CD4-positive, alpha-beta T cell treated with Interleukin-17A for 1 hour (primary cell): Measurements from ENCODE around the gene EPYC.
A peak's percentile ranks its signal among the peaks of the same experiment; 100 is the strongest.
"Not testable (repeated sequence)": the region's sequence is repeated elsewhere in the genome, so short reads cannot be mapped to it uniquely, and the experiment has no call there.

Source experiments
- DNase-seq: peaks from one replicate; pipeline ENCODE4 v3.0.0-alpha.2; 2020

The EPYC gene

DNA sequence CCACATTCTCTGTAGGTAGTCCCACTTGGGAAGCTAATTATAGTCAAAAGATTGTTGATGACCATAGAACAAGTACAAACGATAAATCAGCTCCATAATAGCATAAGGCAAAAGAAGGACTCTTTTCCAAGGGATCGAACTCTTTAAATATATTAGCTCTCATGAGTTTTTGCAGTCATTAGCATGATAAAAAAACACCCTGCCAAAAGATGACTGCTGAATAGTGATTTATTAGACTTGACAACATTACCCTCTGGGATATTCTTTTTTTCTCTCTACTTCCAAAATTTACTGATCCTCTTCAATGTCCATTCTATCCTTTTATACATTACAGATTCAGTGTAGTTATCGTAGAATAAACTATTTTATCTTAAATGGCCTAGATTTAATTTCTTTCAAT, 14.2 kb downstream of the EPYC start:
- DNase-seq: no peak

DNA sequence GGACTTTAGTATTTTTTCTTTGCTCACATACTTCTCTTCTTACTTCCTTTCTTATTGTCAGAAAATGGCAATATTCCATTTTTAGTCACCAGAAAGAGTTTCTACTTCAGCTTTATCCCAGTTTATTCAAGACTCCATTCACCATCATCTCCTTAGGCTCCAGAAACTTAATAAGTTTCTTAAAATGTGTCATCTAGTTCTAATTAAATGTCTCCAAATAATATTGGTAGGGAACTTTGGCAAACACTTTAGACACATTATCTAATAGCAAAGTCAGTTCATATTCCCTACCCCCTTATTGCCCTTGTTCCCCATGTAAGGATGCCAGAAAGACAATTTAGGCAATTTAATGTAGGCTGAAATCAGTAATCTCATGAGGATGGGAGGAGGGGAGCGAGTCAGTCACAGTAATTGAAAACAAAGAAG, 15.1 kb downstream of the EPYC start:
- DNase-seq: no peak

DNA sequence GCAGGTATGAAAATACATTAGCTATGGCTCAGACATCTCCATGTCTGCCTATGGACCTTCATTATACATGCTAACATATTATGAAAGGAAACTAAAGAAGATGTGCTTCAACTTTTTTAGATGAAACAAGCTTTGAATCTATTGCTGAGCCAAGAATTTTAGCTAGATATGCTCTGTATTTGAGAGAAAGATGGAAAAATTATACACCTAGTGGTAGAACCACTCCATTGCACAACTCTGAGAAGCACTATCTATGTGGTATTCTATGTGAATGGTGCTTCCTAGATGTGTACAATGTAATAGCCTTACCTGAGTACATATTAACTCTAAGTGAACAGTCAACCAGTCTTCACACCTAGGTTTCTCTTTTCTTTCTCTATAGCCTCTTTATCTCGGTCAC, 17.3 kb downstream of the EPYC start:
- DNase-seq: no peak

DNA sequence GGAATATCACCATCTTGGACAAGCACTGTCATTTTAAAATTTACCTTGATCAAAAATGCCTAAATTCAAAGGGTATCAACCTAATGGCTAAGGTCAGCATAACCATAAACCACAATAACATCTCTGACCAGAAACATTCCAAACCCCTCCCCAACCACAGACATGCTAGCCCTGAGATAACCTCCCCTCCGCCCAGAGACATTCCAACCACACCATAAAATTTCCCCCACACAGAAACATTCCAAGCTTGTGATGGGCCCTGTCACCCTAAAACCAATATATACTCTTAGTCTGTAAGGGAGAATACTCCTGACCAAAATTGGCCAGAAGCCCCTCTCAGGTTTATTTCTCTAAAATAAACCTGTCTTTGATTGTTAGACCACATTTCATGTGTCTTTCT, 17.7 kb downstream of the EPYC start:
- no peak for DNase-seq

DNA sequence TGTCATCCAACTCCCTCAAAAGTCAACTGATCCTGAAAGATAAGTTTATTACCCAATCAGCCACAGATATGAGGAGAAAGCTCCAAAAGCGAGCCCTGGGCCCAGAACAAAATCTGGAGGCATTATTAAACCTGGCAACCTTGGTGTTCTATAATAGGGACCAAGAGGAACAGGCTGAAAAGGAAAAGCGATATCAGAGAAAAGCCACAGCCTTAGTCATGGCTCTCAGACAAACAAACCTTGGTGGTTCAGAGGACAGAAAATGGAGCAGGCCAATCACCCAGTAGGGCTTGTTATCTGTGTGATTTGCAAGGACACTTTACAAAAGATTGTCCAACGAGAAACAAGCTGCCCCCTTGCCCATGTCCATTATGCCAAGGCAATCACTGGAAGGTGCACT, 19.4 kb downstream of the EPYC start:
- not testable (repeated sequence) for DNase-seq

DNA sequence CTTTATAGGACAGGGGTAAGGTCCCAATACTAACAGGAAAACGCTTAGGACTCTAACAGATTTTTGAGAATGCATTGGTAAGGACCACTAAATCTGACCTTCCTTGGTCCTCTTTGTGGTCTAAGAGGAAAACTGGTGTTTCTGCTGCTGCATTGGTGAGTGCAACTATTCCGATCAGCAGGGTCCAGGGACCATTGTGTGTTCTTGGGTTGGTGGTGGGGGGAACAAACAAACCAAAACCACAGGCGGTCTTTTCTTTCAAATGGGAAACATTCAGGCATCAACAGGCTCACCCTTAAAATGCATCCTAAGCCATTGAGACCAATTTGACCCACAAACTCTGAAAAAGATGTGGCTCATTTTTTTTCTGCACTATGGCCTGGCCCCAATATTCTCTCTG, 20.7 kb downstream of the EPYC start:
- DNase-seq: no peak

DNA sequence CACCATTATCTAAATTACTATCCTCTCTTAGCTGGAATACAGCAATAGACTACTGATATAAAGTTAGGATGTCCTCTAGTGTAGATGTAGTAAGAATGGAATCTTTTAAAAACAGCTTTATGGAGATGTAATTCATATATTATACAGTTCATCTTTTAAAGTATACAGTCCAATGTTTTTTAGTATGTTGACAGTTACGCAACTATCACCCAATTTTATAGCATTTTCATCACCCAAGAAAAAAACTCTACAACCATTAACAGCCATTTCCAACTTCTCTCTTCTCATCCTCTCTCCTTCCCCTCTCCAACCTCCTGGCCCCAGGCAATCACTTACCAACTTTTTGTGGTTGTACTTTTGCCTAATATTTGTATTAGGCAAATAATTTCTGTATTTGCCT, 22.6 kb downstream of the EPYC start:
- no peak for DNase-seq

DNA sequence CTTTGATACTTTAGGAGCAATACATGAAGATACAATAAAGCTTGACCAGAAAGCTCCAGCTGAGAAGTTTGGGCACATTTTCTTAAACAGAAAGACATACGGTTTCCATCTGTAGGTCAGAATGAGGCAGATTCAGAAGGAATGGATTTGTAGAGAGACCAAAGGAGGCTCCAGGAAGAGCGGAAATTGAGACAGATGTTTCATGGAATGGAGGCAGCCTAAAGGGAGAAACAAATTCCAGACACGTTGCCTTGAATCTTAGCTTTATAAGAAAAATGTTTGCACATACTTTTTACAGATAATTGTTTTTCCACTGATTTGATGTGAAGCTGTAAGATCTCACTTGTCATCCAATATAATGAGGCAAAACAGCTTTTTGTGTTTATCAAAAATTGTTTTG, 24.8 kb downstream of the EPYC start:
- no peak for DNase-seq

DNA sequence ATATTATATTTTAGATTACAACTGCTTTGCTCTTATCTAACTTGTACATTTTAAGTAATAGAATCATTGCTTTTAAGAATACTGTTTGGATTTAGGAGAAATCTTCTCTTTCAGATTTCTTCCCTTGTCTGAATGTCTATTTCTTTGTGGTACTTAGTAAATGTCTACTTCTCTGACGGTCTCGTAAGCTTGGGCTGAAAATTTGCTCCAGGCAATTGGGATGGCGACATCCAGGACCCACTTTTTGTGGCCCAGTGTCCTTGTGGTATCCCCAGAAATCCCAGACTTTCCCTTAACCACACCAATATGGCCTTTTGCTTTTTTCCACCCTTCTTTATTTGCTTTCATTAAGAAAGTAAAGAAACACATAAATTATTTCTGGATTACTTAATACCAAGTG, 25.8 kb downstream of the EPYC start:
- no peak for DNase-seq

DNA sequence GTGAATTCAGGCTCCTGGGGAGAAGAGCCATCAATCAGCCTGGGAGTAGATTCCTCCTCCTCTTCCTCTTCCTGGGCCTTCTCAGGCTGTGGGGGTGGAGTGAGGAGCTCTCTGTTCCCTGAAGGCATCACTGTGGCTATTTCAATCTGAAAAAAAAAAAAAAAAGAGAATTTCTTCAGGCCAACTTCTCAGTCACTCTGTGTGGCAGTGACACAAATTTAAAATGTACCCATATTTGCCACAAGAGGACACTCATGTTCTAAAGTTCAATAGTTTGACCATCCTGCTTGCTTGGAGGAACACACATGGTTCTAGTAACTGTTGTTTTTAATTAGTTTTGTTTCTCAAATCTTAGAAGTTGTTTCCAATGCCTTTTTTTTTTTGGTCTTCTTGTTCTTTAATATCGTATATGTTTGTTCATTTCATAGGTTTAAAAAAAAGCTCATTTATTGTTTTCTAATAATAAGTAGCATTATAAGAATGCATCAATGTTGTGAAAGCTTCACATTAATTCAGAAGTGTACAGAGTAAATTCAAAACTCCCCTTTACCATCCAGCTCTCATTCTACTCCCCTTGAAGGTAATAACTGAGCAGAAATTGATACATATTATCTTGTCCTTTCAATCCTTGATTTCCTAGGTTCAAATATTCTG, 26.5 kb downstream of the EPYC start:
- peak; percentile 14 for DNase-seq

DNA sequence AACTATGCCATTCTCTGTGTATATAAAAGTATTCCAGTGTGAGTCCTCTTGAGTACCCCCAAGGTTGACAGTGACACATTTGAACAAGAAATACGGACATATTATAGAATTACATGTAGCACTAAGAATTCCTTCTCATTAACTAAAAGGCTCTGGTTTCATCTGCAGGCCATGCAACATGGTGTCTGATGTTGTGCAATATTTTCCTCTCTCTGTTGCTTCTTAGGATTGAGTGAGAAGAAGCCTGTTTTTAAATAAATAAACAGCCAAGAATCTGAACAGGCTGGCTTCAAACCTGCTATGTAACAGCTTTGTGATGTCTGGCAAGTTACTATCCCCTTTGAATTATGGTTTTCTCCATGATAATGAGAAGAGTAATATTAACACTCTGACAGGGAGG, 27.5 kb downstream of the EPYC start:
- no peak for DNase-seq

DNA sequence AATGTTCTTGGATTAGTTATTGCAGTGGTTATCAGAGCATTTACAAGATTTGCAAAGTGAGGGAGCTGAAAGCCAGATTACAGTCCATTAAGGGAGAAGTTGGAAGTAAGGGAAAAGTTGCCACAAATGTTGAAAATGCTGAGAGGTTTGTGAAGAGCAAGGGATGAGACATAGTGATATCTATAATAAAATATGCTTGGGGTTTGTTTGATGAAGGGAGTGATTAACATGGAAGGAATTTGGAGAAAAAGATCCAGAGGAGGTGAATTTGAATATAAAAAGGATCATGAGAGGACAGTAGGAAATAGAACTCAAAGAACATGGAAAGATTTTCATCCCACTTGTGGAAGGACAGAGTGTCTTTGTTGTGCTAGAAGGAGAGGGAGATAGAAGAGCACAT, 30.5 kb downstream of the EPYC start:
- DNase-seq: no peak

DNA sequence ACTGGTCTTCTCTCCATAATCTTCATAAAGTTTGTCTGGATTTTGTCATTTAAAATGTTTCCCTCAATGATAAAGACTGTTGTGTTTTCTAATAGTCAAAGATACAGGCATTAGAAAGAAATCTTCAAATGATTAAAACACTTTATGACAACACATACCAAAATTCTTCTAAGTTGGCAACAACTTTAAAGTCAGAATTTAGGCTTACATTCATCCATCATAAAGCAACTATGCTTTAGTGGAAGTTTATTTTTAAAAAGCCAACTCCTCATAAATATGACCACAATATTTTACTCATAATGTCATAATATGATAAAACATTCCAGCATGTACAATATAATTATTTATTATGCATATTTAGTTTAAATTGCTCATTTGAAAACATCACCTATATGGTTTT, 32.5 kb downstream of the EPYC start:
- no peak for DNase-seq

DNA sequence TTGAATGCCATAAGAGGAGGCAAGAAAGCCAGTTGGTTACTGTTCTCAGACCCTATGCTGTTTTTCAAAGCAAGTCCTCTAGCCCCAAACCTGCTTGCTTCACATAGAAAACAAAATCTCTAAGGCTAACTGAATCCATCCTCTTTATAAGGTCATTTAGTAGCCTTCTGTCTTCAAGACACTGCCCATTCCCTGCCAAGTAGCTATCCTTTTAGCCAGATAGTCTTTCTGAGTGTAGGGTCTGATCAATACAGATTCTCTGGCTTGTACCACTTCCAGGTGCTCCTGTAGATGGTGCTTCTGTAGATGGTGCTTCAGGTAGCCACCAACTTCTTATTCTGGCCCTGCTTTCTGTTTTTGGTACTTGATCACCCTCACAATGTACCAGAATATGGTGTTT, 33.9 kb downstream of the EPYC start:
- DNase-seq: no peak

DNA sequence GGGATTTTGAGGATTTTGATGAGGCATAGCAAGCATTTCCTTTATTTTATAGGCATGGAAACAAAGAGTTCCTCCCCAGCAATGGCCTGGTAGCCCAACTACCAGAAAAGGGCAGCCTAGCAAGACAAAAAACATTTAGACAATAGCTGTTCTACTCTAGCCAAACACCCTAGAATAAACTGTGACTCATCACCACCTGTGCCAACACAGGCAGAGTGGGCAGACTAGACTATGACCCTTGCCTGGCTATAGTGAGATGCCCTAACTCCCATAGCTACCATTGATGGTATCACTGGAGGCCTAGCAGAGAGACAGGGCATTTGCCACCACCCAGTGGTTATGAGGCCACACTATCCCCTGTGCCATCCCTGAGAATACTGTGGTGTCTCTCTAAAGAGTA, 34.3 kb downstream of the EPYC start:
- no peak for DNase-seq

DNA sequence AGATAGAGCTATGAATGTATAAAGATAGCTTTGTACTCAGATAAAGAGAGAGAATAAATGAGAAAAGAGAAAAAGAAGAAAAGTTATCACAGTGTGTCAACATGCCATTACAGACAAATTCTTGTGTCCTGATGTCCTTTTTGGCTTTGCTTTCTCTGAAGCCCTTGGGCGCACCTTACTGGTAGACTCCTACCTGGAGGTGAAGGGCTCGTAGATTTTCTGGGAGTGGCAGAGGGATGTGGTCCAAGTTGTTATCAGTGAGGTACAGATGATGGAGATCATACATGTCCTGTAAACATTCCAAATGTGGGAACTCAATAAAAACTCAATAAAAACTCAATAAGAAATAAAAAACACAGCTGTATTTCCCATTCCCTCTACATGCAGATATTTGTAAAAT, 34.9 kb downstream of the EPYC start:
- no peak for DNase-seq

DNA sequence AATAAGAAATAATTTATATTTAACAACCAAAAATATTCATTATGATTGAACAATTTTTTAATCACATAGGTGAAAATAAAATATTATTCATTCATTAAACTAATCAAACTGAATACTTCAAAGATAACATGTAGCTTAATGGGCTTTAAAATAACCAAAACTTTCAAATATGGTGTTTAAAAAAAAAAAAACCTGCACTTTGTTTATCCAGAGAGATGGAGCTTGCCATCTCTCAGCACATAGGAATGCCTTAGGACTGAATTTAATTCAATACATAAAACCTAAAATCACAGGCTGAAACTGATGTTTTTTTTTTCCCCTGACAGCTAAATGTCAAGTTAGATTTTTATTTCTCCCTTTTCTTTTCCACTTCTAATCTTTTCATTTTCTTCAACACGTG, 35.4 kb downstream of the EPYC start:
- DNase-seq: no peak

DNA sequence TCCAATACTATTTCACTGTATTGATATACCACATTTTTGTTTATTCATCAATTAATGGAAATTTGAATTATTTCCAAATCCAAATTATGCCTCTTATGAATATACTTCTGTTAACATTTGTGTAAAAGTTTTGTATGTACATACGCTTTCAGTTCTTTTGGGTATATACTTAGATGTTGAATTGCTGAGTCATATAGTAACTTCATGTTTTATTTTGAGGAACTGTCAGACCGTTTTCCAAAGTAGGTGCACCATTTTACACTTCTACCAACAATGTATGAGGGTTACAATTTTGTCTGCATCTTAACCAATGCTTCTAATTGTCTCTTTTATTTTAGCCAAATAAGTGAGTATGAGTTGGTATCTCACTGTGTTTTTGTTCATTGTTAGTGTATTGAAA, 39.6 kb downstream of the EPYC start:
- DNase-seq: no peak

DNA sequence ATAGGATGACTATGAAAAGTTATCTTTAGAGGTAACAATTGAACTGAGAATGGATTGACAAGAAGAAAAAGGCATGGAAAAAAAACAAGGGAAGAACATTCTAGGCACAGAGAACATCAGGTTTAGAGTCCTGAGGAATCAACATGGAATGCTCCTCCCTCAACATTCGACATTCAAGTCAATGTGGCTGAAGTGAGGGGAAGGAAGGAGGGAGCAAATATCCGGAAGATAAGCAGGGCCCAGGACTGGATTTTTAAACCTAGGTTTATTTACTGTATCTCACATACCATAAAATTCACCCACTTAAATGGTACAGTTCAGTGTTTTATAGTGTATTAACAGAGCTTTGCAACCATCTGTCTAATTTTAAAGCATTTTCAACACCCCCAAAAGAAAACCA, 40.2 kb downstream of the EPYC start:
- no peak for DNase-seq

DNA sequence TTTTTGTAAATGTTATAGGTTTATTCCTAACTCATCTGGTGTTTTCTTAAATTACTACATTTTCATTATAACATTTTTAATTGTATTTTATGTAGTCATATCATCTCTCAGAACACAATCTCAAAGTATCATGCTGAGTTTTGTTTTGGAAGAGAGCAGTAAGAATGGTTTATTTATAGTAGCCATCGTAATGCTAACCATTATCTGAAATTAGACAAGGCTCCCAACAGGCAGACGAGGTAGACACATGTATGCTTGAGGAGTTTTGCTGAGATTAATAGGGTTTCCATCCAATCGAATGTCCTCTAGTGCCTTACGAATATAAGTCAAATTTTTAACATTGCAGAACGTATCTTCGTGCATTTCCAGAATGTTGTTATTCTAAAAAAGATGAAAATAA, 40.8 kb downstream of the EPYC start:
- DNase-seq: no peak

DNA sequence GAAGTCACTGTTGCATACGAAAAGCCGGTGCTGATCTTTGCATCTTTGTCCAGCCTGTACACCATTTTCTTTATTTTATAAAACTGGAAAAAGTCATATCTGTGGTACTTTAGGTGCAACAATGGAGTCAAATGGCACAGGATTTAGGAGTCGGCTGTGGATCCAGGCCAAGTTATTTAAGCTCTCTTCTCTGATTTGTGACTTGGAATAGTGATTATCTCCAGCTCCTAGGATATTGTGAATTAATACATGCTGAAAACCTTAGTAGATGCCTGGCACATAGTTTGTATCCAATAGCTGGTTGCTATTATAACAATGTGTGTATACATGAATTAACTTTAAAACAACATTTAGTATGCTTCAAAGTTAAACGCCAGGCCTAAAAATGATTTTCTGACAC, 43.6 kb downstream of the EPYC start:
- DNase-seq: no peak

DNA sequence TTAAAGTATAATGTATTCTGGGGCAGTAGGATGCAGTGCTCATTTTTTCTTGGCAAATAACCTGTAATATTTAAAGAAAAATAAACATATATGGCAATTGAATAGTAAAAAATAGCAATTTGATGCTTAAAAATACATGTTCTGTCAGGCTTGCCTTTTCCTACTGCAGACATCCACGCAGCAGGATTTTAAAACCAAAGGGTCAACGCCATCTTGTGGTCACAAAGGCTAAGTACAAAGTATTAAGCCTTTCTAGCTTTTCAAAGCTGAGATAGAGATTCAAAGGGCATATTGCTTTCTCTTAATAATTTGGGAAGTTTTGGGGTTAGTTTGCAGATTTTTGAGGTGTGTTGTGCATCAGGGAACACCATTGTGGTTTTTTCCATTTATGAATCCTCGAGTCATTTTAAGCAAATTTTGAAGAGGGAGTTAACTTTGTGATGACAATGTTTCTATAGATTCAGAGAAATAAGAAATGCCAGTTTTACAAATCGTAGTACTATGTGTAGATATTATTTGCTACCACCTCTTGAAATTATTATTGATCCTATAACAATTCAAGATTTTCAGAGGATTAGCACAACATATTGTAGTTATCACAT, 45.1 kb downstream of the EPYC start:
- peak; percentile 43 for DNase-seq

DNA sequence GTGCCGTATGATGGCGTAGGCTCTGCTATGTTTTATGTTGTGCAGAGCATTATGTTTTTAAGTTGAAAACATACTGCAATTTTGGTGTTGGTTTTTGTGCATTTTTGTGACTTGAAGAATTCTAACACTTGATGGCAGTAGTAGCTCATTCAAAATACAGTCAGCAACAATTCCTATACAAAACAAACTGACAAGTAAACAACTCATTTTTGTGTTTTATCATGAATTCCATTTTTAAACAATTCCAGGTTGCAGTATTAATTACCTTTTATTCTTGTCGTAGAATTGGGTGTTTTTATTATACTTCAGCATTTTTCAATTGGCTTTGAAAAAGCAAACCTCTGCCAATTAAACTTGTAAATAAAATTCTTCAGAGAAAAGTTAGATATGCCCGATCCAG, 45.7 kb downstream of the EPYC start:
- no peak for DNase-seq

DNA sequence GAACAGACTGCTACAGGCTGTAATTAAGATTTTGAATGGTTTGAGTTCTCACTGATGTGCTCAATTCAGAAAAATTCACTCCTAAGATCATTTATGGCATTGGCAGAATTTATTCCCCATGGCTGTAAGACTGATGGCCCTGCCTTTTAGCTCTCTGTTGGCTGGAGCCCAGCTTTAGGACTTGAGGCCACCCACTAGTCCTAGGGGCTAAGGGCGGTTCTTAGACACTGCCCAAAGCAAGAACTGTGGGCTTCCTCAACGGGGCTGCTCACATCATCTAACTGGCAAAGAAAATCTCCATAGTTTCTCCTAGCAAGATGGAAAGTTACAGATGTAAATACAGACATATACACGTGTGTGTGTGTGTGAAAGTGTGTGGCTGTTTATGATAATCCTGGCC, 46.4 kb downstream of the EPYC start:
- no peak for DNase-seq

DNA sequence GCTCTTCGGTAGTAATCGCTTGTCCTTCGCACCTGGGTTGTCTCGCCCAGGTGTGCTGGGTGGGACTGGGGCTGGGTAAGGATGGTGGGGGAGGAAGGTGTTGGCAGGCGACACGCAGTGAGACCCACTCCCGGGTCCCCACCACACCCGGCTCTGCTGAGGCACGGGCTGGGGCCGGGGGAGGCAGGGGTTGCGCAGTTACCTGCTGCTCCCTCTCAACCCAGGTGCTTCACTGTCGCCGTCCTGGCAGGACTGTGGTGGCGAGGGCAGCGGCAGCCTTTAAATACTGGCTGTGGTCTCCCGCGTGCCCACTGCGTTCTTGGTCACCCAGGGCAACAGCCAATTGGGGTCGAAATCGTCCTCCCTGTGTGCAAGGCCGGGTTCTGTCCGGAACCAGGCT, 49.9 kb downstream of the EPYC start, which contains the start of gene CCER1:
CCER1 (minus strand) TSS at position 256 of the 400 bp plus-strand sequence. CDS start 434 bp downstream, outside the sequence.
- DNase-seq: no peak
